Muscle of back (tissue), 11 donors: Measurements from ENCODE around the gene MAML1. TPM values are rescaled to one million over a fixed set of nuclear protein-coding genes. Genes with fewer than 3 reads are reported as not detected.
A peak's percentile ranks its signal among the peaks of the same experiment; 100 is the strongest.

Source experiments
- DNase-seq, 3 donors: peaks; one replicate each; pipeline versions ENCODE4 v3.0.0 to v3.0.0-alpha.2; 2013
- polyA plus RNA-seq, 10 donors: library from polyadenylated mRNA; unstranded; fragments of 120-200 nt; gene quantifications; one replicate each; pipeline ENCODE4 v1.2.1, GENCODE V29; 2013; ENCODE audit not compliant: insufficient read length in 10 of 10

Gene MAML1
- polyA plus RNA-seq, 10 donors = 22.0 to 30.0 (median 25.1) TPM

DNA sequence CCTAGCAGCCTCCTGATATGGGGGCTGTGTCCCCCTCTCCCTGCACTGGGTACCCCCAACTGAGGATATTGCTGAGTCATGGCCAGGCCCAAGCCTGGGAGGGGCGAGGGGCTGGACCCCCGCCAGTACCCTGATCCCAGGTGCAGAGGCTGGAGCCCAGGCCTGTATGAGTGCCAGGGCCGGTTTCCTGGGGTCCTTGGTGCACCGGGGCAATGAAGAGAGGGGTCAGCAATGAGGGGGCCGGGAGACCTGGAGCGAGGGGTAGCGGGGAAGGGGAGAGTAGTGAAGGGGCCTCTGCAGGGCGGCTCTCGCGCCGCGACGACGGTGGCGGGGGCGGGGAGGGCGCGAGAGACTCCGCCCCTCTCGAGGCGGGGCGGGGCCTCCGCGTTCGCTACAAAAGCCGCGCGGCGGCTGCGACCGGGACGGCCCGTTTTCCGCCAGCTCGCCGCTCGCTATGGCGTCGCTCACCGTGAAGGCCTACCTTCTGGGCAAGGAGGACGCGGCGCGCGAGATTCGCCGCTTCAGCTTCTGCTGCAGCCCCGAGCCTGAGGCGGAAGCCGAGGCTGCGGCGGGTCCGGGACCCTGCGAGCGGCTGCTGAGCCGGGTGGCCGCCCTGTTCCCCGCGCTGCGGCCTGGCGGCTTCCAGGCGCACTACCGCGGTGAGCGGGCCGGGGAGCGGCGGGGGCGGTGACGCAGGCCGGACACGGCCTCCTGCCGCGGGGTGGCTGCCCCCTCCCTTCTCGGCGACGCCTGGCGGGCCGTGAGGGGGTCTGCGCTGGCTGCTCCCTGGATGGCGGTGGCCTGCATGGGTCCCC is 88.1 kb downstream of the MAML1 start, which contains the start of gene SQSTM1:
Gene SQSTM1 (plus strand): TSS at position 423 of the 815 bp plus-strand sequence. CDS start 32 bp downstream, at position 455.
- peak; percentile 80 to 96 (median 93) for DNase-seq

DNA sequence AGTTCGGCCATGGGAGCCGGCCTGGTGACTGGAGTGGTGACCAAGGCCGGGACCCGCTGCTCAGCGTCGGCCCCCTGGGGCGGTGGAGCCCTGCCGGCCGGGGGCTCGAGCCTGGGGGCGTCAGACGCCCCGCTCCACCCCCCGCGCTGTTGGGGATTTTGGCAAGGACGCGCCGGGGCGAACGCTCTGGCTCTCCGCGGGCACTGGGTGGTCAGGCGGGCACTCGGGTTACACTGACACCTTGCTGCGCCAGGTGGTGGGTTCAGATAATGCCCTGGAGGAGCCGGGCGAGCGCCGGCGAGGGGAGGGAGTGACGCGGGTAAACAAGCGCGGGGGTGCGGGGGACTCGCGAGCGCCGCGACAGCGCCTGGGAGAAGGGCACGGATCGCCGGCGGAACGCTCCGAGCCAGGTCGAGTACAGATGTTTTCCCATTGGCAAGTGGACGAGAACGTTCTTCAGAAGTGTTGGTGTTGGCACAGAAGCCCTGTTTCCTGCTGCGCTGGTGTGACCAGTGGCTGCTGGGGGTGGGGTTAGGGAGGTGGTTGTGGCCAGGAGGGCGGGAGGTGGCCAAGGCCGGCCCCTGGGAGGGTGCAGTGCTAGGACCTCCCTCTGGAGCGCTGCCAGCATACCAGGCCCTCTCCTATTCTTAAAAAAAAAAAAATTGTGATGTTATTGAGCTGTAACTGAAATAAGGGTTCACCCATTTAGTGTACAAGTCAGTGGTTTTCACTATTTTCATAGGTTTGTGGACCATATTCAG is 88.9 kb downstream of the MAML1 start:
- DNase-seq = peak; percentile 89 to 96 (median 94)

DNA sequence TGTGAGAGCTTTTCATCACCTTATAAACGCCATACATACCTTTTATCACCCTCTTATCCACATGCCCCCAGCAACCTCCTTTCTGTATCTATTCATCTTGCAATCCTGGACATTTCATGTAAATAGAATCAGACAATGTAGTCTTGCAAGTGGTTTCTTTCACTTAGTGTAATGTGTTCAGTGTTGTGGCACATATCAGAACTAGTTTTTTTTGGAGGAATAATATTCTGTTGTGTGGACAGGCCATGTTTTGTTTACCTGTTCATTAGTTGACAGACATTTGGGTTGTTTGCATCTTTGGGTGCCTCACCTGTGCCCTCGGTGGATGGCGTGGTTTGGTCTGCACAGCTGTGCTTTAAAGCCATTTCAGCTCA is 89.4 kb downstream of the MAML1 start:
- no peak for DNase-seq

GRCh38 chr5:179822444-179822990 is 89.9 kb downstream of the MAML1 start:
- no peak for DNase-seq

DNA sequence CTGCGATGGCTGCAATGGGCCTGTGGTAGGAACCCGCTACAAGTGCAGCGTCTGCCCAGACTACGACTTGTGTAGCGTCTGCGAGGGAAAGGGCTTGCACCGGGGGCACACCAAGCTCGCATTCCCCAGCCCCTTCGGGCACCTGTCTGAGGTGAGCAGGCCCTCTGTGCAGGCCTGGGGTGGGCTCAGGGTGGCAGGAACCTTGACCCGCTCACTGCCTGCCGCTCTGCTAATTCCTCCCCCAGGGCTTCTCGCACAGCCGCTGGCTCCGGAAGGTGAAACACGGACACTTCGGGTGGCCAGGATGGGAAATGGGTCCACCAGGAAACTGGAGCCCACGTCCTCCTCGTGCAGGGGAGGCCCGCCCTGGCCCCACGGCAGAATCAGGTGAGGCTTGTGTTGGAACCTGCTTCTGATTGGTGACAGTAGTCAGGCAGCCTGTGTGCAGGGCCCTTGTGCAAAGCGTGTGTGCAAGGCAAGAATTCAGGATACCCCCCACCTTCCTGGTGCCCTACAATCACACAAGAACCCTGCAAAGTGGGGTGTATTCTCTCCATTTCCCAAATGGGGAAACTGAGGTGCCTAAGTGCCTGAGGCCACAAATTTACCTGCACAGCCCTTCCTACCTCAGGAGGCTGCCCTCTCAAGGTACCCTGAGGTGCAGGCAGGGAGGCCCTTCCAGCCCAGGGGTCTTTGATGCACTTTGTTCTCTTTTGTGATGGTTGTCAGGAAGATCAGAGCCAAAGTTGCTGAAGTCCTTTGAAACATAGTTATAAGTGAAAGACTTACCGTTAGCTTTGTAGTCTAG is 91.5 kb downstream of the MAML1 start:
- no peak for DNase-seq

DNA sequence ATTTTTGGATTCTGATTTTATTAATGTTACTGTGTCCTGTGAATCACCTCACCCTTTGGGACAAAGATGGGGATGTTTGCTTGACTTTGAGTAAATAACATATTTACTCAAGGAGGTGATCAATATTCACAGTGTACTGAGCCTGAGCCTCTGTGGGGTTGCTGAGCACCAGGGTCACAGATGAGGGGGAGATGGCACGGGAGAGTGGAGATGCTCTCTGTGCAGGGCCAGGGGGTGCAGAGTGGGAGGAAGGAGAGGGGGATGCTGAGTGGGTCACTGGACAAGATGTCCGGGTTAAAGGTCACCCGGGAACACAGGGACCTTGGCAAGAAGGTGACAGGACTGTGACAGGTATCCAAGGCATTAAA is 92.1 kb downstream of the MAML1 start:
- DNase-seq = no peak

DNA sequence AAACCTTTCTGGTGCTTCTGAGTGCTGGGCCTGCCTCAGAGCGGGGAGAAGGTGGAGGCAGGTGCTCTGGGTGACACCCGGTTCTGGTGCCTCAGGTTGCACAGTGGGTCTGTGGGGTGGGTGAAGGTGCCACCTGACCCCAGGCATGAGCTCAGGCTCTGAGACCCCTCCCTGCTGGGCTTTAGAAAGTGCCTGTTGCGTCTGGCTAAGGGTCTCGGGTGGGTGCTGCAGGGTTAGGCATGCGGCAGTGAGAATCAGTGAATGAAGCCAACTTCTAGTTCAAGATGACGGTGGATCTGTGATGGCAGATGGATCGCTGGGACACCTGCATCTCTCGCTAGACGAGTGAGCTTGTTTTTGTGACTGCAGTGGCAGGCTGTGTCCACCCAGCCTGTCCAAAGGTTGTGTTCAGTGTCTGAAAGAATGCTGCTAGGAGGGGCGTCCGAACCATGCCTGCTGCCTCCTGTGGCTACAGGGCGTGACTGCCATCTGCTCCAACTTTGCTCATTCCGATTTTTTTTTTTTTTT is 93.1 kb downstream of the MAML1 start:
- no peak for DNase-seq

Other genes starting within 250 kb of the MAML1 start
- gene RUFY1, start 182.3 kb upstream of the MAML1 start, polyA plus RNA-seq = 10 to 100 TPM; 29.3 to 39.0 (median 34.6) TPM
- gene HNRNPH1, start 109.2 kb upstream of the MAML1 start, polyA plus RNA-seq = 100 to 1,000 TPM; 391 to 937 (median 609) TPM
- under 1 TPM in 7 of 10 donors, not detected in 3; 0.37 to 0.62 (median 0.48) TPM for gene CBY3, start 51.8 kb upstream of the MAML1 start, polyA plus RNA-seq
- 100 to 1,000 TPM; 192 to 285 (median 237) TPM for gene CANX, start 33.9 kb upstream of the MAML1 start, polyA plus RNA-seq
- 1 to 10 TPM; 1.3 to 3.3 (median 2.2) TPM for gene LTC4S, start 61.2 kb downstream of the MAML1 start, polyA plus RNA-seq
- 10 to 100 TPM; 51.0 to 85.6 (median 68.9) TPM for gene MGAT4B, start 74.0 kb downstream of the MAML1 start, polyA plus RNA-seq
- gene SQSTM1, start 88.1 kb downstream of the MAML1 start, polyA plus RNA-seq = 10 to 100 TPM; 56.1 to 76.1 (median 61.2) TPM
- gene MRNIP, start 126.0 kb downstream of the MAML1 start, polyA plus RNA-seq = 10 to 100 TPM in 9 of 10 donors, 1 to 10 TPM in 1; 9.4 to 23.5 (median 15.0) TPM
- gene TBC1D9B, start 175.1 kb downstream of the MAML1 start, polyA plus RNA-seq = 10 to 100 TPM; 42.8 to 69.7 (median 56.2) TPM